ENCODE data around the gene SMTN. TPM values are rescaled to one million over a fixed set of nuclear protein-coding genes. Genes with fewer than 3 reads are reported as not detected.

The SMTN gene
- total RNA-seq, 1 donor from 2014 or later = 13.3 TPM

GRCh38 chr22:31122532-31123291, 41.6 kb downstream of the SMTN start, which contains the start of gene INPP5J:
Gene INPP5J, plus strand, starts transcription at chr22:31122966. Its CDS starts 49 bp downstream, at chr22:31123015.
- DNase-seq = peak; percentile 73
- peaks cover 3% of the 10 kb centered on the region for H3K27me3 Mint-ChIP-seq (ENCODE audit: unreplicated experiment)

GRCh38 chr22:31123292-31123602, 42.1 kb downstream of the SMTN start:
- Mint-ChIP-seq H3K4me1 (ENCODE audit: low read depth, unreplicated experiment) (peaks cover 5% of the 10 kb centered on the region), H3K27ac (ENCODE audit: unreplicated experiment) (peak overlapping the region; percentile 76), H3K27me3 (ENCODE audit: unreplicated experiment) (peaks cover 3% of the 10 kb centered on the region), H3K9me3 (ENCODE audit: unreplicated experiment) (peaks cover 5% of the 10 kb centered on the region), H3K36me3 (ENCODE audit: unreplicated experiment) (no peaks in the 10 kb centered on the region), H3K4me3 (ENCODE audit: unreplicated experiment) (peak overlapping the region; percentile 83)
- no peak for TF ChIP-seq CTCF (IDR thresholded peaks at IDR 0.05; ENCODE audit: partially characterized antibody, unreplicated experiment)
- DNase-seq = no peak

More at GRCh38 chr22:31122532-31123291, 41.6 kb downstream of the SMTN start, which contains the start of gene INPP5J:
- no peaks in the 10 kb centered on the region for H3K36me3 Mint-ChIP-seq (ENCODE audit: unreplicated experiment)
- H3K27ac Mint-ChIP-seq (ENCODE audit: unreplicated experiment) = peak within 1 kb of the TSS; percentile 76
- peaks cover 5% of the 10 kb centered on the region for H3K9me3 Mint-ChIP-seq (ENCODE audit: unreplicated experiment)
- no peak for TF ChIP-seq CTCF (IDR thresholded peaks at IDR 0.05; ENCODE audit: partially characterized antibody, unreplicated experiment)
- H3K4me3 Mint-ChIP-seq (ENCODE audit: unreplicated experiment) = peak within 1 kb of the TSS; percentile 83
- H3K4me1 Mint-ChIP-seq (ENCODE audit: low read depth, unreplicated experiment) = peaks cover 5% of the 10 kb centered on the region

GRCh38 chr22:31124290-31124689, 43.2 kb downstream of the SMTN start:
- no peak overlapping the region for H3K27ac Mint-ChIP-seq (ENCODE audit: unreplicated experiment)
- DNase-seq = no peak

GRCh38 chr22:31124811-31125465, 43.8 kb downstream of the SMTN start:
- Mint-ChIP-seq H3K4me3 (ENCODE audit: unreplicated experiment) (no peak overlapping the region), H3K4me1 (ENCODE audit: low read depth, unreplicated experiment) (peaks cover 5% of the 10 kb centered on the region), H3K9me3 (ENCODE audit: unreplicated experiment) (peaks cover 5% of the 10 kb centered on the region), H3K27me3 (ENCODE audit: unreplicated experiment) (peaks cover 3% of the 10 kb centered on the region), H3K36me3 (ENCODE audit: unreplicated experiment) (no peaks in the 10 kb centered on the region), H3K27ac (ENCODE audit: unreplicated experiment) (no peak overlapping the region)
- no peak for DNase-seq
- TF ChIP-seq CTCF (IDR thresholded peaks at IDR 0.05; ENCODE audit: partially characterized antibody, unreplicated experiment) = no peak

More at GRCh38 chr22:31124290-31124689, 43.2 kb downstream of the SMTN start:
- H3K27me3 Mint-ChIP-seq (ENCODE audit: unreplicated experiment) = peaks cover 3% of the 10 kb centered on the region
- no peak for TF ChIP-seq CTCF (IDR thresholded peaks at IDR 0.05; ENCODE audit: partially characterized antibody, unreplicated experiment)
- no peaks in the 10 kb centered on the region for H3K36me3 Mint-ChIP-seq (ENCODE audit: unreplicated experiment)
- H3K4me3 Mint-ChIP-seq (ENCODE audit: unreplicated experiment) = no peak overlapping the region
- H3K4me1 Mint-ChIP-seq (ENCODE audit: low read depth, unreplicated experiment) = peaks cover 5% of the 10 kb centered on the region
- peaks cover 5% of the 10 kb centered on the region for H3K9me3 Mint-ChIP-seq (ENCODE audit: unreplicated experiment)

Measured in glutamatergic neuron (in vitro differentiated cells).